Lung (tissue), 12 donors: ENCODE results near the gene ELFN1. TPM values are rescaled to one million over a fixed set of nuclear protein-coding genes. Genes with fewer than 3 reads are reported as not detected.

Source experiments
- ATAC-seq: fragments of 200-7000 bp; cut with Tn5 transposase; one replicate; pipeline ENCODE4 v1.9.1; 2020; ENCODE audit warnings: moderate number of reproducible peaks; ENCODE audit not compliant: insufficient read depth, low FRiP score
- DNase-seq, 3 donors: peaks; one replicate each; pipeline ENCODE4 v3.0.0-alpha.2; 2013 to 2017
- H3K27ac ChIP-seq, 2 donors: one replicate each; pipeline ENCODE4 v1.5.1; 2013; ENCODE audit warnings: mild to moderate bottlenecking in 2 of 2, moderate library complexity in 2 of 2, control low read depth in 1 of 2, inconsistent platforms in 1 of 2, low read depth in 1 of 2, low read length in 1 of 2
- H3K27me3 ChIP-seq, 3 donors: one replicate each; pipeline ENCODE4 v1.5.1; 2013; ENCODE audit warnings: low read length in 2 of 3; ENCODE audit not compliant: control insufficient read depth in 3 of 3, insufficient read depth in 3 of 3
- H3K36me3 ChIP-seq, 4 donors: one replicate each; pipeline ENCODE4 v1.5.1; 2013; ENCODE audit warnings: low read length in 4 of 4, mild to moderate bottlenecking in 1 of 4, moderate library complexity in 1 of 4; ENCODE audit not compliant: control insufficient read depth in 4 of 4, insufficient read depth in 4 of 4
- H3K4me1 ChIP-seq, 5 donors: one replicate each; pipeline ENCODE4 v1.5.1; 2013; ENCODE audit warnings: low read length in 5 of 5, mild to moderate bottlenecking in 2 of 5, moderate library complexity in 1 of 5; ENCODE audit not compliant: control insufficient read depth in 5 of 5, insufficient read depth in 5 of 5
- H3K4me3 ChIP-seq: one replicate; pipeline ENCODE4 v1.5.1; 2013; ENCODE audit warnings: mild to moderate bottlenecking, control low read depth, moderate library complexity
- H3K9ac ChIP-seq, 2 donors: one replicate each; pipeline ENCODE4 v1.5.1; 2013; ENCODE audit warnings: low read length in 2 of 2, control low read depth in 1 of 2; ENCODE audit not compliant: insufficient read depth in 1 of 2
- H3K9me3 ChIP-seq, 4 donors: one replicate each; pipeline ENCODE4 v1.5.1; 2013; ENCODE audit warnings: low read length in 3 of 4, mild to moderate bottlenecking in 1 of 4, moderate library complexity in 1 of 4; ENCODE audit not compliant: control insufficient read depth in 4 of 4, insufficient read depth in 3 of 4
- WGBS, 2 donors: extraction: QIAGEN DNeasy Blood & Tissue Kit; methylation state at CpG; one replicate each; pipeline ENCODE4 v1.1.7; 2013; 5-methylcytosine and 5-hydroxymethylcytosine counted together
- polyA plus RNA-seq, 2 donors: library from polyadenylated mRNA; stranded (reverse); fragments of 200-250 nt; gene quantifications; one replicate each; pipeline ENCODE4 v1.2.1, GENCODE V29; 2013
- total RNA-seq, 2 donors: library from RNA; depleted of rRNA in 1 of 2; stranded (reverse); fragments of >200 nt in 1 of 2; gene quantifications; one replicate each; pipeline ENCODE4 v1.2.1, GENCODE V29; 2014 to 2021
- TF ChIP-seq, protein P1 (sequence below): IDR thresholded peaks from 2 replicates; pipeline ENCODE4 v1.5.1; 2012; ENCODE audit warnings: mild to moderate bottlenecking; ENCODE audit errors: control extremely low read depth, extremely low read depth
- donor health status: control.
- donor health status: control.
- donor health status: Bipolar disorder and iron deficiency.
- donor health status: healthy.
- donor health status: DM: yes; HTN: yes; CAD: no.

The ELFN1 gene
- total and polyA plus RNA-seq, 4 donors, result 0.43 to 1.4 (median 1.0) TPM

DNA sequence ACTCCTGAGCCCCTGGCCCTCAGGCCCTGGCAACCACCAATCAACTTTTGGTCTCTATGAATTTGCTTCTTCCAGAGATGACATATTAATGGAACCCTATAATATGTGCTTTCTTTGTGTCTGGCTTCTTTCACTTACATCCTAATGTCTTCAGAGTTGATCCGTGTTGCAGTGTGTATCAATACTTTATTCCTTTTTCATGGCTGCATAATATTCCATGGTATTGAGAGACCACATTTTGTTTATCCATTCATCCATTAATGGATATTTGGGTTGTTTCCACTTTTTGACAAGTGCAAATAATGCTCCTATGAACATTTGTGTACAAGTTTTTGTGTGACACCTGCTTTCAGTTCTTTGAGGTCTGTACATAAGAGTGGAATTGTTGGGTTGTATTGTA is 43.3 kb upstream of the ELFN1 start:
- Histone ChIP-seq H3K9ac (no peak overlapping the region), H3K27me3 (no peaks in the 10 kb centered on the region), H3K4me3 (no peak overlapping the region), H3K27ac (no peak overlapping the region), H3K36me3 (no peaks in the 10 kb centered on the region), H3K9me3 (peaks cover 0 to 4% (median 2%) of the 10 kb centered on the region in 4 donors), H3K4me1 (no peaks in the 10 kb centered on the region)
- no peak for ATAC-seq
- TF ChIP-seq, protein P1, sequence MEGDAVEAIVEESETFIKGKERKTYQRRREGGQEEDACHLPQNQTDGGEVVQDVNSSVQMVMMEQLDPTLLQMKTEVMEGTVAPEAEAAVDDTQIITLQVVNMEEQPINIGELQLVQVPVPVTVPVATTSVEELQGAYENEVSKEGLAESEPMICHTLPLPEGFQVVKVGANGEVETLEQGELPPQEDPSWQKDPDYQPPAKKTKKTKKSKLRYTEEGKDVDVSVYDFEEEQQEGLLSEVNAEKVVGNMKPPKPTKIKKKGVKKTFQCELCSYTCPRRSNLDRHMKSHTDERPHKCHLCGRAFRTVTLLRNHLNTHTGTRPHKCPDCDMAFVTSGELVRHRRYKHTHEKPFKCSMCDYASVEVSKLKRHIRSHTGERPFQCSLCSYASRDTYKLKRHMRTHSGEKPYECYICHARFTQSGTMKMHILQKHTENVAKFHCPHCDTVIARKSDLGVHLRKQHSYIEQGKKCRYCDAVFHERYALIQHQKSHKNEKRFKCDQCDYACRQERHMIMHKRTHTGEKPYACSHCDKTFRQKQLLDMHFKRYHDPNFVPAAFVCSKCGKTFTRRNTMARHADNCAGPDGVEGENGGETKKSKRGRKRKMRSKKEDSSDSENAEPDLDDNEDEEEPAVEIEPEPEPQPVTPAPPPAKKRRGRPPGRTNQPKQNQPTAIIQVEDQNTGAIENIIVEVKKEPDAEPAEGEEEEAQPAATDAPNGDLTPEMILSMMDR, result no peak
- DNase-seq, result no peak
- WGBS, 2 donors, result 74 to 78% methylated on average over 1 of the region's 1 CpG

- no peak overlapping the region for H3K9ac ChIP-seq
- no peaks in the 10 kb centered on the region for H3K36me3 ChIP-seq
- H3K9me3 ChIP-seq, result peaks cover 0 to 24% (median 5%) of the 10 kb centered on the region in 4 donors
- no peak for ATAC-seq
- 88 to 96% methylated on average over 3 of the region's 3 CpGs for WGBS, 2 donors
- TF ChIP-seq, protein P1, result no peak
- no peaks in the 10 kb centered on the region for H3K4me1 ChIP-seq
- no peak for DNase-seq
- no peak overlapping the region for H3K4me3 ChIP-seq
- no peaks in the 10 kb centered on the region for H3K27me3 ChIP-seq
- no peak overlapping the region for H3K27ac ChIP-seq
These were observed 39.3 kb upstream of the ELFN1 start for GRCh38 chr7:1630700-1631336.

- TF ChIP-seq, protein P1, result no peak
- ATAC-seq (no peak), DNase-seq (no peak)
- Histone ChIP-seq H3K27ac (no peak overlapping the region), H3K9ac (no peak overlapping the region), H3K27me3 (no peaks in the 10 kb centered on the region), H3K9me3 (peaks cover 0 to 29% (median 5%) of the 10 kb centered on the region in 4 donors), H3K4me3 (no peak overlapping the region), H3K4me1 (no peaks in the 10 kb centered on the region), H3K36me3 (no peaks in the 10 kb centered on the region)
- WGBS, 2 donors, result 82 to 98% methylated on average over 5 of the region's 5 CpGs
These were observed 38.4 kb upstream of the ELFN1 start for GRCh38 chr7:1631678-1632077.

GRCh38 chr7:1632506-1632905 is 37.6 kb upstream of the ELFN1 start:
- Histone ChIP-seq H3K27ac (no peak overlapping the region), H3K27me3 (no peaks in the 10 kb centered on the region), H3K4me3 (no peak overlapping the region), H3K9me3 (peaks cover 0 to 34% (median 6%) of the 10 kb centered on the region in 4 donors), H3K36me3 (no peaks in the 10 kb centered on the region), H3K9ac (no peak overlapping the region), H3K4me1 (no peaks in the 10 kb centered on the region)
- ATAC-seq, result no peak
- TF ChIP-seq, protein P1, result no peak
- DNase-seq, result peak in 1 of 3 donors; percentile 3
- WGBS, 2 donors, result 66 to 79% methylated on average over 7 of the region's 7 CpGs
